Right atrium auricular region (tissue), 2 donors: ENCODE data around the gene RUSF1. TPM values are rescaled to one million over a fixed set of nuclear protein-coding genes. Genes with fewer than 3 reads are reported as not detected.

Experiments used
- DNase-seq: peaks from one replicate; pipeline ENCODE4 v3.0.0-alpha.2; 2019; ENCODE audit warnings: low spot score
- H3K27ac ChIP-seq, 2 donors: fragments of 200-600 bp; sonication (generic); 1 replicate in 1 of 2; 2 replicates in 1 of 2; pipeline ENCODE4 v1.5.1; 2016 to 2019
- H3K27me3 ChIP-seq, 2 donors: fragments of 200-600 bp; sonication (generic); one replicate each; pipeline versions ENCODE4 v1.5.1 to v1.6.0; 2017 to 2019
- H3K36me3 ChIP-seq: fragments of 200-600 bp; sonication (generic); one replicate; pipeline ENCODE4 v1.5.1; 2016
- H3K4me1 ChIP-seq, 2 donors: fragments of 200-600 bp; sonication (generic); one replicate each; pipeline versions ENCODE4 v1.5.1 to v1.6.0; 2017 to 2019
- H3K4me3 ChIP-seq, 2 donors: fragments of 200-600 bp; sonication (generic); 1 replicate in 1 of 2; 2 replicates in 1 of 2; pipeline ENCODE4 v1.5.1; 2017 to 2019; ENCODE audit warnings: mild to moderate bottlenecking in 1 of 2, moderate library complexity in 1 of 2
- H3K9me3 ChIP-seq, 2 donors: fragments of 200-600 bp; sonication (generic); one replicate each; pipeline ENCODE4 v1.5.1; 2019
- total RNA-seq, 2 donors: library from RNA; depleted of rRNA; stranded (reverse); fragments of >200 nt; gene quantifications; one replicate each; pipeline ENCODE4 v1.1.0, GENCODE V29; 2016
- TF ChIP-seq, protein P1 (sequence below), 2 donors: fragments of 200-600 bp; sonication (generic); IDR thresholded peaks; one replicate each; pipeline ENCODE4 v1.5.1; 2019; ENCODE audit warnings: antibody characterized with exemption in 2 of 2

Gene RUSF1
- total RNA-seq, 2 donors from 2014 or later = 33.3 TPM

DNA sequence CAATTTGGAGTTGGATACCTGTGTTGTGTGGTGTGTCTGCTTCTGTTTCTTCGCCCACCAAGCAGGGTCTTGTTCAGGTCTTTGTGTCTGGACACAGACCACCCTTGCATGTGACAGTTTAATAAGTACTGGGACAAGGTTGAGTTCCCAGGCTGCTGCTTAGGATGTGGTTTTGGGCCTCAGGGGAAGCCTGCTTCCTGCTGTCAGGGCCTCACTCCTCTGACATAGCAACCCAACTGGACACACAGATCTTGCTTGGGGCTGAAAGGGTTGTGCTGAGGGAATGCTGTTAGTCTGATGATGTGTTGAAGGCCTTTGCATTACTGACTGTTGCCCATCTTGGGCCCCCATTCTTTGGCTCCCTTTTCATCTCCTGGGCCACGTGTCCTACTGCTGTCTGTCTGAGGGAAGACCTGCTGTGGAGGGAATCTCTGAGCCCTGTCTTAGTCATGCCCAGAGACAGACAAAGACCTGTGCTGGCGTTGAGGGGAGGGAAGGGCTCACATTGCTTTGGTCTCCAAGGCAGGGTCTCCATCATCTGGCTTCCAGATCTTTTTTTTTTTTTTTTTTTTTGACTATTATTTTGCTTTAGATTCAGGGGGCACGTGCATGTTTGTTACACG, 40.9 kb downstream of the RUSF1 start:
- Histone ChIP-seq H3K27me3 (no peaks in the 10 kb centered on the region), H3K4me3 (no peak overlapping the region), H3K4me1 (peaks cover 3 to 10% of the 10 kb centered on the region in 2 donors), H3K27ac (no peak overlapping the region), H3K36me3 (peaks cover 40% of the 10 kb centered on the region), H3K9me3 (no peaks in the 10 kb centered on the region)
- TF ChIP-seq, protein P1, sequence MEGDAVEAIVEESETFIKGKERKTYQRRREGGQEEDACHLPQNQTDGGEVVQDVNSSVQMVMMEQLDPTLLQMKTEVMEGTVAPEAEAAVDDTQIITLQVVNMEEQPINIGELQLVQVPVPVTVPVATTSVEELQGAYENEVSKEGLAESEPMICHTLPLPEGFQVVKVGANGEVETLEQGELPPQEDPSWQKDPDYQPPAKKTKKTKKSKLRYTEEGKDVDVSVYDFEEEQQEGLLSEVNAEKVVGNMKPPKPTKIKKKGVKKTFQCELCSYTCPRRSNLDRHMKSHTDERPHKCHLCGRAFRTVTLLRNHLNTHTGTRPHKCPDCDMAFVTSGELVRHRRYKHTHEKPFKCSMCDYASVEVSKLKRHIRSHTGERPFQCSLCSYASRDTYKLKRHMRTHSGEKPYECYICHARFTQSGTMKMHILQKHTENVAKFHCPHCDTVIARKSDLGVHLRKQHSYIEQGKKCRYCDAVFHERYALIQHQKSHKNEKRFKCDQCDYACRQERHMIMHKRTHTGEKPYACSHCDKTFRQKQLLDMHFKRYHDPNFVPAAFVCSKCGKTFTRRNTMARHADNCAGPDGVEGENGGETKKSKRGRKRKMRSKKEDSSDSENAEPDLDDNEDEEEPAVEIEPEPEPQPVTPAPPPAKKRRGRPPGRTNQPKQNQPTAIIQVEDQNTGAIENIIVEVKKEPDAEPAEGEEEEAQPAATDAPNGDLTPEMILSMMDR (IDR thresholded peaks at IDR 0.05) = no peak
- DNase-seq = no peak

DNA sequence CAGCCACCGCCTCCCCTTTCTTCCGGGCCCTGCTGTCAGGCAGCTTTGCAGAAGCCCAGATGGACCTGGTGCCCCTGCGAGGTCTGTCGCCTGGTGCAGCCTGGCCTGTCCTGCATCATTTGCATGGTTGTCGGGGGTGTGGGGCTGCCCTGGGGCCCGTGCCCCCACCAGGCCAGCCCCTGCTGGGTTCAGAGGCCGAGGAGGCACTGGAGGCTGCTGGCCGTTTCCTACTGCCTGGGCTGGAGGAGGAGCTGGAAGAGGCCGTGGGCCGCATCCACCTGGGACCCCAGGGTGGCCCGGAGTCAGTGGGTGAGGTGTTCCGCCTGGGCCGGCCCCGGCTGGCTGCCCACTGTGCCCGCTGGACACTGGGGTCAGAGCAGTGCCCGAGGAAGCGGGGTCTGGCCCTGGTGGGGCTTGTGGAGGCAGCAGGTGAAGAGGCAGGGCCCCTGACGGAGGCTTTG, 41.8 kb downstream of the RUSF1 start:
- Histone ChIP-seq H3K36me3 (peaks cover 47% of the 10 kb centered on the region), H3K4me1 (peaks cover 2 to 7% of the 10 kb centered on the region in 2 donors), H3K27ac (no peak overlapping the region), H3K27me3 (no peaks in the 10 kb centered on the region), H3K4me3 (no peak overlapping the region), H3K9me3 (no peaks in the 10 kb centered on the region)
- no peak for DNase-seq
- TF ChIP-seq, protein P1 (IDR thresholded peaks at IDR 0.05) = no peak

DNA sequence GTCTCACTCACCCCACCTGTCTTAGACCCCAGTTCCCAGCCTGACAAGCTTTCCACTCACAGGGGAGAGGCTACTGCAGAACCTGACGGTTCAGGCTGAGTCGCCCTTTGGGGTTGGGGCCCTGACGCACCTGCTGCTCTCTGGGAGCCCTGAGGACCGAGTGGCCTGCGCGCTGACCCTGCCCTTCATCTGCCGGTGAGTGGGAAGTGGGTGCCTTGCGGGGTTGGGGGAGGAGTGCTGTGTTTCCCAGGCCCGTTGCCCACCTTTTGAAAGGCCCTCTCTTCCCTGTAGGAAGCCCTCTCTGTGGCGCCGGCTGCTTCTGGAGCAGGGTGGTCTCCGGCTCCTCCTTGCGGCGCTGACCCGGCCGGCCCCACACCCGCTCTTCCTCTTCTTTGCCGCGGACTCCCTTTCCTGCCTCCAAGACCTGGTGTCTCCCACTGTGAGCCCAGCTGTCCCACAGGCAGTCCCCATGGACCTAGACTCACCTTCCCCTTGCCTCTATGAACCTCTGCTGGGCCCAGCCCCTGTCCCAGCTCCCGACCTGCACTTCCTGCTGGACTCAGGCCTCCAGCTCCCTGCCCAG, 42.3 kb downstream of the RUSF1 start:
- Histone ChIP-seq H3K27me3 (no peaks in the 10 kb centered on the region), H3K4me1 (peaks cover 0 to 2% of the 10 kb centered on the region in 2 donors), H3K4me3 (no peak overlapping the region), H3K36me3 (peaks cover 47% of the 10 kb centered on the region), H3K27ac (no peak overlapping the region), H3K9me3 (no peaks in the 10 kb centered on the region)
- no peak for DNase-seq
- TF ChIP-seq, protein P1 (IDR thresholded peaks at IDR 0.05) = no peak

DNA sequence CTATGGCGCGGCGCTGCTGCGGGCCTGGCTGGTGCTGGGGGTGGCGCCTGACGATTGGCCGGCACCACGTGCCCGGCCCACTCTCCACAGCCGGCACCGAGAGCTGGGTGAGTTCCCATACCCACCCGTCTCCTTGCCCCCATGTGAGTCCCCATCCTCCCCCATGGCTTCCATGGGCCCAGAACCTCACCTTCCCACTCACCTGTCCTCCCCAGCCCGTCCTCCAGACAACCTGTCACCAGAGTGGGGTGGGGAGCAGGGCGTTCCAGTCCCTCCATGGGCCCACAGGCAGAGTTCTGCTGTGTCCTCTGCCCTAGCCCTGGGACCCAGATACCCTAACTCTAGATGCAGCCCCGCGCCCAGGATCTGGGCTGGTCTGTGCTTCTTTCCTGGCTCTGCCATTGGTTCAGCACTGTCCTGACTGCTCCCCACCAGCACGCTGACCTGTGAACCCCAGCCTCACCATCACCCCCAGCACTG, 43.4 kb downstream of the RUSF1 start:
- no peak for DNase-seq
- Histone ChIP-seq H3K27me3 (no peaks in the 10 kb centered on the region), H3K27ac (no peak overlapping the region), H3K9me3 (no peaks in the 10 kb centered on the region), H3K4me1 (peaks cover 0 to 8% of the 10 kb centered on the region in 2 donors), H3K36me3 (peaks cover 47% of the 10 kb centered on the region), H3K4me3 (no peak overlapping the region)
- TF ChIP-seq, protein P1 (IDR thresholded peaks at IDR 0.05) = no peak

DNA sequence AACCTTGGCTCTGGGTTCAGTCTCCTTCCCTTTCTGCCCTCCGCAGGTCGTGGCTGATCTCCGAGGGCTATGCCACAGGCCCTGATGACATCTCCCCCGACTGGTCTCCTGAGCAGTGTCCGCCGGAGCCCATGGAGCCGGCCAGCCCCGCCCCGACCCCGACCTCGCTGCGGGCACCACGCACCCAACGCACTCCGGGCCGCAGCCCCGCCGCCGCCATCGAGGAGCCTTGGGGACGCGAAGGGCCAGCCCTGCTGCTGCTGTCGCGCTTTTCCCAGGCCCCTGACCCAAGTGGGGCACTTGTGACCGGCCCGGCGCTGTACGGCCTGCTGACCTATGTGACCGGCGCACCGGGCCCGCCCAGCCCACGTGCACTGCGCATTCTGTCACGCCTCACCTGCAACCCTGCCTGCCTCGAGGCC, 43.8 kb downstream of the RUSF1 start:
- no peak overlapping the region for H3K4me3 ChIP-seq
- peaks cover 47% of the 10 kb centered on the region for H3K36me3 ChIP-seq
- H3K27me3 ChIP-seq = no peaks in the 10 kb centered on the region
- TF ChIP-seq, protein P1 (IDR thresholded peaks at IDR 0.05) = no peak
- H3K4me1 ChIP-seq = peaks cover 0 to 8% of the 10 kb centered on the region in 2 donors
- H3K9me3 ChIP-seq = no peaks in the 10 kb centered on the region
- no peak for DNase-seq
- H3K27ac ChIP-seq = no peak overlapping the region
